ENCODE measurements around the gene GALK2. TPM values are rescaled to one million over a fixed set of nuclear protein-coding genes. Genes with fewer than 3 reads are reported as not detected.

The GALK2 gene
- 51.4 and 63.6 TPM in 2 replicates for total RNA-seq (2012; rRNA removed)
- polyA plus RNA-seq (2012; rRNA removed): 23.9 and 27.0 TPM in 2 replicates
- polyA plus RNA-seq (2012; cell fraction: cytosol; rRNA removed): 11.3 and 15.1 TPM in 2 replicates
- polyA plus RNA-seq (2012; cell fraction: nucleus; rRNA removed; ENCODE audit: low replicate concordance): 8.3 and 17.8 TPM in 2 replicates
- Bru-seq, nascent RNA: percentile 81 among the genes with signal in this experiment
- percentile 70 among the genes with signal in this experiment for BruChase-seq, experiment 1, labeled RNA remaining after a 6-hour chase
- BruChase-seq, experiment 2, labeled RNA remaining after a 2-hour chase: percentile 79 among the genes with signal in this experiment
- long read RNA-seq, full-length matches to known transcripts: 4 of 14 reads
- long read RNA-seq, partial matches to known transcripts: 1 of 14 reads
- long read RNA-seq, other reads (novel, unspliced or antisense): 9 of 14 reads

DNA sequence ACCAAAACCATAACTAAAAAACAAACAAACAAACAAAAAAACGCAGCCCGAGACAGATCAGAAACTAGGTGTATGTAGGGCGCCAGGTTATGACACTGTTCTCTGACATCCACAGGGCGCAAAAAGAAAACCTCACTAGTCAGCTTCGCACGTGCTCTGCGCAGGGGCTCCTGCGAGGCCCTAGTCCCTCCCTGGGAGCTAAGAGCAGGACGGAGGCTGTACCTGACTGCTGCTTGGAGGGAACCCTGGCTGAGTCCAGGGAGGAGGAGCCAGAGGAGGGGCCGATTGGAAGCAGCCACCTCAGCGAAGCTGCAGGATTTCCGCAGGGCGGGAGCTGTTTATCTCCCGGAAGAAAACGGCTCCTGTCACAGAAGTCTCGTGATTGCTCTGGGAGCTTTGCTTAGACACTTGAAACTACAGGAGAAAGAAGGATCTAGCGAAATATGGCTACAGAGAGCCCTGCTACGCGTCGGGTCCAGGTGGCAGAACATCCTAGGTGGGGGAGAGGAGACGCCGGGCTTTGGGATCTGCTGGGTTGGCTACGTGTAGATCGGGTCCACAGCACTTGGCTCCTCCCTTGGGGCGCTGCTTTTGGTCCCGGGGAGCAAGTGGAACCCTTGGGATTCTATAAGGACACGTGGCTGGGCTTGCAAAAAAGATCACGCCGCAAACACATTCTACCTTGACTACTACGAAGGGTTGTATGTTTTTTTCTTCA lies at the start of gene GALK2:
Gene GALK2 (plus strand): TSS at position 368 of the 718 bp plus-strand sequence. CDS start 76 bp downstream, at position 444.
- H3K27me3 ChIP-seq (ENCODE audit: control insufficient read depth, insufficient read depth, low read length): no peaks in the 10 kb centered on the region
- dilution Hi-C loops (cut with HindIII; ENCODE audit: low sequenced_read_pairs, unreplicated experiment): no loop called here
- H4K20me1 ChIP-seq (ENCODE audit: insufficient read depth, low read length): no peaks in the 10 kb centered on the region
- H3K9ac ChIP-seq (ENCODE audit: low read depth, low read length): peak within 1 kb of the TSS; percentile 90
- ATAC-seq (ENCODE audit: low read depth) (peak; percentile 99), DNase-seq (peak; percentile 78)
- H3K14ac ChIP-seq (replicated peaks; ENCODE audit: low read depth, low read length): peak within 1 kb of the TSS; percentile 96
- no peaks in the 10 kb centered on the region for H3K36me3 ChIP-seq (ENCODE audit: control insufficient read depth, insufficient read depth, low read length)
- ChIA-PET POLR2A (ENCODE audit: unreplicated experiment) (interaction anchor here (0.6 kb wide), 1 partner anchor 300 kb away, joined by 4 read pairs; no protein-coding TSS in a partner anchor), CTCF (interaction anchor here (0.6 to 1.0 kb wide), 3 partner anchors 15 to 1155 kb away, joined by 3 to 4 read pairs (median 3); no protein-coding TSS in a partner anchor)
- H2BK20ac ChIP-seq (ENCODE audit: low read depth, low read length): 0 out of 2 replicates have a peak within 1 kb of the TSS, but pooled peaks have one; percentile 37
- H2BK15ac ChIP-seq (ENCODE audit: low read depth, low read length): peak within 1 kb of the TSS; percentile 68; the same call in 1 of the 3 replicates
- H3K9me3 ChIP-seq (ENCODE audit: control insufficient read depth, insufficient read depth, low read length): no peaks in the 10 kb centered on the region
- H3K4me1 ChIP-seq (ENCODE audit: control insufficient read depth, insufficient read depth, low read length): no peaks in the 10 kb centered on the region
- H2AK9ac ChIP-seq (replicated peaks; ENCODE audit: low read depth, low read length, poor library complexity): peak within 1 kb of the TSS; percentile 48
- H3K18ac ChIP-seq (ENCODE audit: low read depth, low read length): peak within 1 kb of the TSS; percentile 68
- in situ Hi-C loops (cut with MboI; ENCODE audit: low sequenced_read_pairs): no loop called here
- H3K9me1 ChIP-seq (ENCODE audit: insufficient read depth, low read length): no peaks in the 10 kb centered on the region
- peak within 1 kb of the TSS; percentile 85; the same call in 1 of the 2 replicates for H3K56ac ChIP-seq (ENCODE audit: extremely low read depth, insufficient read depth, low read length)
- H3K79me1 ChIP-seq (ENCODE audit: low read depth in 1 of 2, low read length in 2 of 2): peaks cover 14 to 47% of the 10 kb centered on the region in 2 experiments
- intact Hi-C loops (cut with micrococcal nuclease): no loop called here
- peak within 1 kb of the TSS; percentile 85 for H3K23ac ChIP-seq (ENCODE audit: low read depth, low read length)
- peak within 1 kb of the TSS; percentile 86 for H3K4me2 ChIP-seq (ENCODE audit: low read depth, low read length)
- WGBS, 2 experiments (ENCODE audit: extremely low coverage in 2 of 2, insufficient read length in 1 of 2): 3% methylated on average over 7 of the region's 30 CpGs; no CpG with 5 or more reads in 1 of the 2 experiments
- peak within 1 kb of the TSS; percentile 90 for H4K5ac ChIP-seq (ENCODE audit: low read depth, low read length)
- H2BK5ac ChIP-seq (ENCODE audit: low read depth, low read length, poor library complexity, severe bottlenecking): peak within 1 kb of the TSS; percentile 70
- peak within 1 kb of the TSS; percentile 95 for H2AFZ ChIP-seq (replicated peaks; ENCODE audit: low read length, poor library complexity)
- H3K27ac ChIP-seq (ENCODE audit: insufficient read depth, low read length): peak within 1 kb of the TSS; percentile 74
- peak within 1 kb of the TSS; percentile 93 for H3K4ac ChIP-seq (ENCODE audit: low read depth, low read length)
- H4K91ac ChIP-seq (ENCODE audit: insufficient read depth, low read depth, low read length): peak within 1 kb of the TSS; percentile 82
- H2BK120ac ChIP-seq (ENCODE audit: low read depth, low read length): peak within 1 kb of the TSS; percentile 90
- no peak within 1 kb of the TSS for H2AK5ac ChIP-seq (ENCODE audit: low read depth, low read length)
- H3K4me3 ChIP-seq (ENCODE audit: insufficient read depth, low read depth, low read length): peak within 1 kb of the TSS; percentile 76
- TSS peak; percentile 44 for BruUV-seq (replicated peaks)
- peak within 1 kb of the TSS; percentile 71 to 94 for H4K8ac ChIP-seq (ENCODE audit: low read depth in 2 of 2, low read length in 2 of 2)
- TF ChIP-seq NFE2L2 (IDR thresholded peaks at IDR 0.05; ENCODE audit: low read depth, low read length) (no peak), SMC3 (IDR thresholded peaks at IDR 0.05; ENCODE audit: low read depth, low read length) (no peak), BHLHE40 (IDR thresholded peaks at IDR 0.05; ENCODE audit: low read depth, low read length) (peak; percentile 78), POLR2A (IDR thresholded peaks at IDR 0.05; ENCODE audit: low read depth, low read length) (peak; percentile 50), RFX5 (IDR thresholded peaks at IDR 0.05; ENCODE audit: low read depth, low read length) (no peak), RAD21 (IDR thresholded peaks at IDR 0.05; ENCODE audit: low read length) (no peak), MAFK (IDR thresholded peaks at IDR 0.05; ENCODE audit: low read depth, low read length) (peak; percentile 24; the same call in 1 of the 2 replicates), MXI1 (IDR thresholded peaks at IDR 0.05; ENCODE audit: borderline replicate concordance, low read depth, low read length) (peak; percentile 58; the same call in 1 of the 2 replicates), MAZ (IDR thresholded peaks at IDR 0.05; ENCODE audit: borderline replicate concordance, low read depth, low read length) (peak; percentile 41; the same call in 1 of the 2 replicates), CHD1 (IDR thresholded peaks at IDR 0.05; ENCODE audit: low read depth, low read length) (no peak), RCOR1 (IDR thresholded peaks at IDR 0.05; ENCODE audit: insufficient replicate concordance, low read length) (no peak)
- TF ChIP-seq, protein P1, sequence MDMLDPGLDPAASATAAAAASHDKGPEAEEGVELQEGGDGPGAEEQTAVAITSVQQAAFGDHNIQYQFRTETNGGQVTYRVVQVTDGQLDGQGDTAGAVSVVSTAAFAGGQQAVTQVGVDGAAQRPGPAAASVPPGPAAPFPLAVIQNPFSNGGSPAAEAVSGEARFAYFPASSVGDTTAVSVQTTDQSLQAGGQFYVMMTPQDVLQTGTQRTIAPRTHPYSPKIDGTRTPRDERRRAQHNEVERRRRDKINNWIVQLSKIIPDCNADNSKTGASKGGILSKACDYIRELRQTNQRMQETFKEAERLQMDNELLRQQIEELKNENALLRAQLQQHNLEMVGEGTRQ (IDR thresholded peaks at IDR 0.05; ENCODE audit: low read depth, low read length): peak; percentile 18; the same call in 1 of the 2 replicates
- TF ChIP-seq, protein P2, sequence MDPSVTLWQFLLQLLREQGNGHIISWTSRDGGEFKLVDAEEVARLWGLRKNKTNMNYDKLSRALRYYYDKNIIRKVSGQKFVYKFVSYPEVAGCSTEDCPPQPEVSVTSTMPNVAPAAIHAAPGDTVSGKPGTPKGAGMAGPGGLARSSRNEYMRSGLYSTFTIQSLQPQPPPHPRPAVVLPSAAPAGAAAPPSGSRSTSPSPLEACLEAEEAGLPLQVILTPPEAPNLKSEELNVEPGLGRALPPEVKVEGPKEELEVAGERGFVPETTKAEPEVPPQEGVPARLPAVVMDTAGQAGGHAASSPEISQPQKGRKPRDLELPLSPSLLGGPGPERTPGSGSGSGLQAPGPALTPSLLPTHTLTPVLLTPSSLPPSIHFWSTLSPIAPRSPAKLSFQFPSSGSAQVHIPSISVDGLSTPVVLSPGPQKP (IDR thresholded peaks at IDR 0.05; ENCODE audit: borderline replicate concordance, low read depth, low read length): no peak
